HG03135 (cell line): ENCODE measurements around the gene CLEC18C.
"Not testable (repeated sequence)": the region's sequence is repeated elsewhere in the genome, so short reads cannot be mapped to it uniquely, and the experiment has no call there.

Source experiments
- ATAC-seq: cut with Tn5 transposase; IDR thresholded peaks from one replicate; pipeline ENCODE4 v1.9.1; 2021; ENCODE audit warnings: mild to moderate bottlenecking, moderate library complexity; ENCODE audit not compliant: unreplicated experiment

CLEC18C gene

DNA sequence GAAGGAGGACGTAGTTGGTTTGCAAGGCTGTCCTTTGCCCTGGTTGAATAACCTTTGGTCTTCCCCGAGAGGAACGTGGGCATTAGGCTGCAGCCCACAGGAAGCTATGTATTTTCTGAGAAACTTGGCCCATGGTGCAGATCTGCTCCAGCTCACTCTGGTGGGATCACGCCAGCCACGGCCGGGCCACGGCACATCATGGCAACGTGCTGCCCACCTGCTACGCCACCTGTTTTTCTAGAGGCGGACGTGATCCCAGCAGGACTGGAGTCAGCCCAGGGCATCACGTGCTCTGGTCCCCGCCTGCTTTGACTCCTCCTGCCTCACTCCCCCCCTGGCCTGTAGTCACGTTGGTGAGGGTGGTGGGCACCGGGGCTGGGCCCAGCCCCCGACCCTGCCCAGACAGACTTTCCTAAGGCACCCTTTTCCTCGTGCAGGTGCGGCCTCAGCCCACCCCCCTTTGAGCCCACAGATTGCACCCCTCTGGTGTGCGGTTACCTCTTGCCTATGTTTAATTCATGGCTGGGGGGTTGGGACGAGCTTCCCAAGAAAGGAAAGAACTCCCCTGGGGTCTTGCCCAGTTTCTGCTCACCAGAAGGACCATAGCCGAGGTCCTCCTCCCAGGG, at the start of gene CLEC18C:
Gene CLEC18C (plus strand): TSS at position 576 of the 626 bp plus-strand sequence. CDS start 492 bp downstream, outside the sequence.
- ATAC-seq, result not testable (repeated sequence)

DNA sequence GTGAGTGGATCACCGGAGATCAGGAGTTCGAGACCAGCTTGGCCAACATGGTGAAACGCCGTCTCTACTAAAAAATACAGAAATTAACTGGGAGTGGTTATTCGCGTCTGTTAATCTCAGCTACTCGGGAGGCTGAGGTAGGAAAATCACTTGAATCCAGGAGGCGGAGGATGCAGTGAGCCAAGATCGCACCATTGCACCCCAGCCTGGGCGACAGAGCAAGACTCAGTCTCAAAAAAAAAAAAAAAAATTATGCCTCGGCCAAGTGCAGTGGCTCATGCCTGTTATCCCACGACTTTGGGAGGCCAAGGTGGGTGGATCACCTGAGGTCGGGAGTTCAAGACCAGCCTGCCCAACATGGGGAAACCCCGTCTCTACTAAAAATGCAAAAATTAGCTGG, 49.8 kb upstream of the CLEC18C start:
- ATAC-seq, result not testable (repeated sequence)

DNA sequence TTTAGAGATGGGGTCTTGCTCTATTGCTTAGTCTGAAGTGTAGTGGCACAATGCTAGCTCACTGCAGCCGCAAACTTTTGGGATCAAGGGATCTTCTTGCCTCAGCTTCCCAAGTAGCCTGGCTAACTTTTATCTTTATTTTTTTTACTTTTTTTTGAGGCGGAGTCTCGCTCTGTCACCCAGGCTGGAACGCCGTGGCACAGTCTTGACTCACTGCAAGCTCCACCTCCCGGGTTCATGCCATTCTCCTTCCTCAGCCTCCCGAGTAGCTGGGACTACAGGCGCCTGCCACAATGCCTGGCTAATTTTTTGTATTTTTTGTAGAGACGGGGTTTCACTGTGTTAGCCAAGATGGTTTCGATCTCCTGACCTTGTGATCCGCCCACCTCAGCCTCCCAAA, 47.4 kb upstream of the CLEC18C start:
- not testable (repeated sequence) for ATAC-seq

DNA sequence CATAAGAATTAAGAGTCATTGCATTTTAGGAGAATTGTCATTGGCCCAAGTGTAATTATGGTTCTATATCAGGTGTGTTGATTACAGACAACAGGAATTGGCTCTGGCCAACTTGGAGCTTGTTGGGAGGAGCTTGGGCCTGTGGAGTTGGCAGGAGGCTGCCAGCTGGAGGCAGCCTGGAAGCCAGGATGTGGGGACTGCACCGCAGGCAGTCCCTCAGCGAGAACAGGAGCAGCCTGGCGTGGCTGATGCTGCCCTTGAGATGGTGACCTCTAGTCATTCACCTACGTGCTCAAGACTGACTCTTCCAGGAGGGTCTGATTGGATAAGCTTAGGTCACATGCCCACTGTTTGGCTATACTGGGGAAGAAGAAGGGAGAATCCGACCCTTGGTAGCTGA, 45.9 kb upstream of the CLEC18C start:
- ATAC-seq, result not testable (repeated sequence)

DNA sequence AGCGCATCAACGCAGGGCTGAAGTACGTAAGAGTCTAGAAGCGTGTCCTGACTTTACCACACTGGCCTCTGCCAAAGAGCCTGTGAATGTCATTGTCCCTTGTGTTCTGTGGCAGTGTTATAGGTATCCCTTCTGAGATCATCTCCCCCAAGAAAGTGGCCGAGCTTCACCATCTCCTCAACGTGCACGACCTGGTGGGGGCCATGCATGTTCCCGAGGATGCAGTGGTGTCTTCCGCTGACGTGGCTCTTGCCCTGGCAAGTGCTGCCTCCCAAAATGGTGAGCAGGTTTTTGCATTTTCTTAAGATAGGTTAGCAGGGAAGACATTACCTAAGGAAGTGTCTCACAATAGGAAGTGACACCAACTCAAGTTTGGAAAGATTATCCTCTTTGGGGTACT, 44.7 kb upstream of the CLEC18C start:
- ATAC-seq, result not testable (repeated sequence)

DNA sequence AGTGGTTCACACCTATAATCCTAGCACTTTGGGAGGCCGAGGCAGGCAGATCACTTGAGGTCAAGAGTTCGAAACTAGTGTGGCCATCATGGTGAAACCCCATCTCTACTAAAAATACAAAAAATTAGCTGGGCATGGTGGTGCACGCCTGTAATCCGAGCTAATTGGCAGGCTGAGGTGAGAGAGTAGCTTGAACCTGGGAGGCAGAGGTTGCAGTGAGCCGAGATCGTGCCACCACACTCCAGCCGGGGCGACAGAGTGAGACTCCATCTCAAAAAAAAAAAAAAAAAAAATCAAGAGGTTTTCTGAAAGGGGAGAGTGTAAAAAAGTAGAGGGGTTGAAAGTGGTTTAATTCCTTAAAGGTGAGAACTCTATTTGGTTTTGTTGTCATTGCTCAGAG, 37.8 kb upstream of the CLEC18C start:
- not testable (repeated sequence) for ATAC-seq

DNA sequence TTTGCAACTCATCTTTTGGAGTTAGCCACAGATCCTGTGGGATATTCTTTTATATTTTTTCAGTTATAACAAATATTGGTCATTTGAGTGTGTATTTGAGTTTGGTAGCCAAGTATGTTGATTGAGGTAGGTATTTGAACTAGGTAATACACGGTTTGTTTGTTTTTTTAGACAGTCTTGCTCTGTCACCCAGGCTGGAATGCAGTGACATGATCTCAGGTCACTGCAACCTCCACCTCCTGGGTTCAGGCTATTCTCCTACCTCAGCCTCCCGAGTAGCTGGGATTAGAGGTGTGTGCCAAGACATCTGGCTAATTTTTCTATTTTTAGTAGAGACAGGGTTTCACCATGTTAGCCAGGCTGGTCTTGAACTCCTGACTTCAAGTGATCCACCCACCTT, 37.0 kb upstream of the CLEC18C start:
- ATAC-seq, result not testable (repeated sequence)

DNA sequence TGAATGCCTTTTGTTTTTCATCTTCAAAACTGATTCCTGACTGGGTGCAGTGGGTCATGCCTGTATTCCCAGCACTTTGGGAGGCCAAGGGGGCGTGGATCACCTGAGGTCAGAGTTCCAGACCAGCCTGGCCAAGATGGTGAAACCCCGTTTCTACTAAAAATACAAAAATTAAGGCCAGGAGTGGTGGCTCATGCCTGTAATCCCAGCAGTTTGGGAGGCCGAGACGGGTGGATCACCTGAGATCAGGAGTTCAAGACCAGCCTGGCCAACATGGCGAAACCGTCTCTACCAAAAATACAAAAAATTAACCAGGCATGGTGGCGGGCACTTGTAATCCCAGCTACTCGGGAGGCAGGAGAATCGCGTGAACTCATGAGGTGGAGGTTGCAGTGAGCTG, 30.8 kb upstream of the CLEC18C start:
- not testable (repeated sequence) for ATAC-seq

DNA sequence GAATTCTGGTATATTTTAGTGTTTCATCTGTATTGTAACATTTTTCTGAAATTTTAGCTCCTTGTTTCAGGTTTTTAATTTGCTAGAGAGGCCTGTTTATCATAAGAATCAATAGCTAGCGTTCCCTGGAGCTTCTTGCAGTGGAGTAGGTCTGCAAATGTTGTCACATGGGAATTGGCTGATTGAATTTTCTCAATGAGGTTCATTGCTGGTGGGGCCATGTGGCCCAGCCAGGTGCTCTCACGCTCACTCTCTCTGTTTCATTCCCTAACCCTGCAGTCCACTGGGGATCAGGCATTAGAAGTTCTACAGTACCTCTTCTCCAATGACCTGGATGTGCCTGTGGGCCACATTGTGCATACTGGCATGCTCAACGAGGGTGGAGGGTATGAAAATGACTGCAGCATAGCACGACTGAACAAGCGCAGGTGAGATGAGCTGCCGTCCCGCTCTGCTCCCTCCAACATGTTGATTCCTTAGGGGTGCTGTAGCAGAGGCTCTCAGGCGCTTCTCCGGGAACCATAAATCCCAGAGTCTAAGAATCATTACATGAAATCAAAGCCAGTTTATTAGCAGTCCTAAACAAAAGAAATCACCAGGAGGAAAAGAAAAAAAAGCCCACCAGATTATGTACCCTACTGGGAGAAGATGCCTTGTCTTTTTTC, 30.2 kb upstream of the CLEC18C start:
- not testable (repeated sequence) for ATAC-seq

DNA sequence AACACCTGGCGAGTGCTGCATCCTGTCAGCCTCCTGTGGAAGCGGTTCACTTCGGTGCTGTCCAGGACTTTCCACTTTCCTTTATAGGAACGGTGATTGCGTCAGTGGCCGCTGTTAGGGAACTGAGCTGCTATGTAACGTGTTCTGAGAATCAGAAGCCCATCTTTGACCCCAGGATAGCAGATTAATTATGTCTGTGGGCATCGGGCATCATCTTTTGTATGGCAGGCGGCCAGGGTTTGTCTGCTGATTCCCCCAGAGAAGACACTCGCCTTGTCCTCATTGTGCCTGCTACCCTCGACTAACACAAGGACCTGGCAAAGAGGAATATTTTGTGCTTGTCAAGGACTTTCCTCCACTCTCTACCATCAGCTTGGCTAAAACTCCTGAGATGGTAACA, 25.7 kb upstream of the CLEC18C start:
- ATAC-seq, result not testable (repeated sequence)

DNA sequence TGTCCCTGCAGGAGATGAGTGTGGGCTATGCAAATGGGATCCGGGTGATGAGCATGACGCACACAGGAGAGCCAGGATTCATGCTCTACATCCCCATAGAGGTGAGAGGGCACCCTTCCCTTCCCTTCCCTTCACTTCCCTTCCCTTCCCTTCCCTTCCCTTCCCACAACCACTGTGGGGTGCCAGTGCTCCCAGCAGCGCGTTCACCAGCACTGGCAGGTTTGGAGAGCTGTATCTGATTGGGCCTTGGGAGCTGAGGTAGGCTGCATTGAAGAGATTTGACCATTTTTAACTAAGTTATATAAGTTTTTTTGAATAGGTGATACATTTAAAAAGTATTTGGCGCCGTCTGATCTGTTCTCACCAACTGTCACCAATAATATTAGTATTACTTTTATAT, 25.1 kb upstream of the CLEC18C start:
- ATAC-seq, result not testable (repeated sequence)

DNA sequence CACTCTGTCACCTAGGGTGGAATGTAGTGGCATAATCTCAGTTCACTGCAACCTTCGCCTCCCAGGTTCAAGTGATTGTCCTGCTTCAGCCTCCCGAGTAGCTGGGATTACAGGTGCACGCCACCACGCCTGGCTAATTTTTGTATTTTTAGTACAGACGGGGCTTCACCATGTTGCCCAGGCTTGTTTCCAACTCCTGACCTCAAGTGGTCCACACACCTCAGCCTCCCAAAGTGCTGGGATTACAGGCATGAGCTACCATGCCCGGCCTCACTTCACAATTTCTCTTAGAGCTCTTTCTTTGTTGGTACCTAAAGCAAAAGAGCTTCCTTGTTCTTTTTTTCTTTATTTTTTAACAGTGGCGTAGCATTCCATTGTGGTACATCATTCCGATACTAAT, 24.3 kb upstream of the CLEC18C start:
- ATAC-seq, result not testable (repeated sequence)

DNA sequence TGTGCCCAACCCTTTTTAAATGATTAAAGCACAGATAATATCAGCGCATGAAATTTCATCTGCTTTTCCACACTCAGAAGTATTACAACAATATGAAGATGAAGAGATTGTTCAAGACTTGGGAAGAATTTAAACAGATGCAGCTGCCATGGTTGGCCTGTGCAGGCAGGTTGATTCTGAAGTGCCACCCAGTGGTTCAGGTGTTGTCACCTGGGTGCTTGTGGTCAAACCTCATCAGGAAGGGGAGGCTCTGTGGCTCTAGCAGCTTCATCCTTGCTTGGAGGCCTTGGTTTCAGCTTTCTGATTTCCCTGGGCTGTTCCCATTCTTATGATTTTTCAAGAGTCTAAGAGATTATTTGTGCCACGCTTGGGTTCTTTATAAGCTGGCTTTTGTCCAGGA, 22.2 kb upstream of the CLEC18C start:
- ATAC-seq, result no peak

DNA sequence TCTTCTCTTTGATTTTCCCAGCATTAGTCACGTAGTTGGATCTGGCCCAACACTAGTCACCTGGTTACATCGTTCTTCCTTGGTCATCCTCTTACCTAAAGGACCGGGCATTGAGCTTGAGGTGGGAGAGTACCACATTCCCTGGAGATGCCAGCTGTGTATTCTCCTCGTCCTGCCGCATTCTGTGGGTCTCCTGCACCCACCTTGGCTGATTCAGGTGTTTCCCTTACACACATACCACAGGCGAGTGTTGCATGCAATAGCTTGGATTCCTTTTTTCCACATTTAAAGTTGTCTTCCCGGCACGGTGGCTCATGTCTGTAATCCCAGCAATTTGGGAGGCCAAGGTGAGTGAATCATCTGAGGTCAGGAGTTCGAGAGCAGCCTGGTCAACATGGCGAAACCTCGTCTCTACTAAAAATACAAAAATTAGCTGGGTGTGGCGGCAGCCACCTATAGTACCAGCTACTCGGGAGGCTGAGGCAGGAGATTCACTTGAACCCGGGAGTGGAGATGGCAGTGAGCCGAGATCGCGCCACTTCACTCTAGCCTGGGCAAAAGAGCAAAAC, 21.6 kb upstream of the CLEC18C start:
- no peak for ATAC-seq

DNA sequence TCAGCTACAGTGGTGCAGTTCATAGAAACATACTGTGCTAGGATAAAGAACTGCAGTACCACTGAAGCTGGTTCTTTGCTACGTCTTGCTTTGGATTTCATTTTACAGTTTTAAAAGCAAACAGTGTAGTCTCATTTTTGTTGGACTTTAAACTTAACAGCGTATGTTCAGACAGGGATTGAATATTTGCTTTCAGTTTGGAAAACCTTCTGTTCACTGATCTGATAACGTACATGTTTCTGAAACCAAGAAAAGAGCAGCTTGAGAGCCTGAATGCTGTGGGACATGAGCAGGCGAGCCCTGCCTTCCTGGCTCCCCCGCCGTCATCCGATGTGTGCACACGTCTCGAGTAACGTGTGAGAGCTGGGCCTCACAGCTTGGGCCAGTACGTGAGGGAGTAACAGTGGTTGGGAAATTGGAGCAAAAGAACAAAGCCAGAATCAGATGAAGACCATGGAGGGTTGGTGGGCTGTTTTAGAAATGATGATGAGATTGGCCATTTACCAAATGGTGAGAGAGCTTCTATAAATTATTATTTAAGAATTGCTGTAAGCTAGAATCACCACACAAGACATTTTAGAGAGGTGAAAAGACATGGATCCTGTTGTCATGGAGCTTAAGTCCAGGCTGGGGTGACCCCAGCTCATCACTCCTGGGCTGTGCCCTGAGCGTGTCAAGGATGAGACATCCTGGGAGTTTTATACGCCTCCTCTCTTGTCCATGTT, 20.8 kb upstream of the CLEC18C start:
- no peak for ATAC-seq

DNA sequence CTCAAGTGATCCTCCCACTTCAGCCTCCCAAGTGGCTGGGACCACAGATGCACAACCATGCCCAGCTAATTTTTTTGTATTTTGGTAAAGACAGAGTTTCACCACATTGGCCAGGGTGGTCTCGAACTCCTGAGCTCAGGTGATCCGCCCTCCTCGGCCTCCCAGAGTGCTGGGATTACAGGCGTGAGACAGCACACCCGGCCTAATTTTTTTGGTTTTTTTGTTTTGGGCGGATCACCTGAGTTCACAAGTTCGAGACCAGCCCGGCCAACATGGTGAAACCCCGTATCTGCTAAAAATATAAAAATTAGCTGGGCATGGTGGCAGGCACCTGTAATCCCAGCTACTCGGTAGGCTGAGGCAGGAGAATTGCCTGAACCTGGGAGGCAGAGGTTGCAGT, 18.9 kb upstream of the CLEC18C start:
- ATAC-seq, result not testable (repeated sequence)

DNA sequence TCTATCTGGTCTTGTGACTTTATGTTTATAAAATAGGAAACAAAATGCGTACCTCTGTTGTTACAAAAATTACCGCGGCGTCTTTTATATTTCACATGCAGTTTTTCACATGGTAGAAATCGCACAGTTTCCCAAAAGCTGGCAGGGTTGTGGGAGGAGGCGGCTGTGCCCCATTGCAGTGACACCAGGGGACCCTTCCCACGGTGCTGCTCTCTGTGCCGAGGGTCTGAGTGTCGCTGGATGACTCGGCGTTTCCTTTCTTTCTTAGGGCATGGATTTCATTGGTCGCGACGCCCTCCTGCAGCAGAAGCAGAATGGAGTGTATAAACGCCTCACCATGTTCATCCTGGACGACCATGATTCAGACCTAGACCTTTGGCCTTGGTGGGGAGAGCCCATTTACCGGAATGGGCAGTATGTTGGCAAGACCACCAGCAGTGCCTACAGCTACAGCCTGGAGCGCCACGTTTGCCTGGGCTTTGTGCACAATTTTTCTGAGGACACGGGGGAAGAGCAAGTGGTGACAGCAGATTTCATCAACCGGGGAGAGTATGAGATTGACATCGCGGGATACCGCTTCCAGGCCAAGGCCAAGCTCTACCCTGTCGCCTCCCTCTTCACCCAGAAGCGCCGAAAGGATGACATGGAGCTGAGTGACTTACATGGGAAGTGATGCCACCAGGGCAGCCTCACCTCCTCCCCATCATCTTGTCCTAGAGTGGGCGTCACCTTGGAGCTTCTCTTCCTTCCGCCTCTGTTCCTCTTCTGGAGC, 17.2 kb upstream of the CLEC18C start:
- no peak for ATAC-seq

DNA sequence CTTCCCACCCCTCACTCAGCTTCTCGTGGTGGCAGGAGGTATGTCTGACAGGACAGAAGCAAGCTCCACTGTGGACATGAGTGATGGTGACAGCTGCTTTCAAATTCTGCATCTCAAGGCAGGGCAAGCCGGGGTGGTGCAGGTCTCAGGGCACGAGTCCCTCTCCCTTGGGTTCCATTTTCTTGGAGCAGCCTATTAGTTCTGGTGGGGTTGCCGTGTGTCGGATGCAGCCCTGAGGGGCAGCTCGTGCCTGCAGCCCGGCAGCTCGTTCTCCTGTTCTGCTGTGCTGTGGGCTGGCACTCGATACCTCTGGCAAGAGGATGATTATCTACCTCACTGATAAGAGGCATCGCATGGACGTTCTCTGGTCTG, 16.5 kb upstream of the CLEC18C start:
- no peak for ATAC-seq

DNA sequence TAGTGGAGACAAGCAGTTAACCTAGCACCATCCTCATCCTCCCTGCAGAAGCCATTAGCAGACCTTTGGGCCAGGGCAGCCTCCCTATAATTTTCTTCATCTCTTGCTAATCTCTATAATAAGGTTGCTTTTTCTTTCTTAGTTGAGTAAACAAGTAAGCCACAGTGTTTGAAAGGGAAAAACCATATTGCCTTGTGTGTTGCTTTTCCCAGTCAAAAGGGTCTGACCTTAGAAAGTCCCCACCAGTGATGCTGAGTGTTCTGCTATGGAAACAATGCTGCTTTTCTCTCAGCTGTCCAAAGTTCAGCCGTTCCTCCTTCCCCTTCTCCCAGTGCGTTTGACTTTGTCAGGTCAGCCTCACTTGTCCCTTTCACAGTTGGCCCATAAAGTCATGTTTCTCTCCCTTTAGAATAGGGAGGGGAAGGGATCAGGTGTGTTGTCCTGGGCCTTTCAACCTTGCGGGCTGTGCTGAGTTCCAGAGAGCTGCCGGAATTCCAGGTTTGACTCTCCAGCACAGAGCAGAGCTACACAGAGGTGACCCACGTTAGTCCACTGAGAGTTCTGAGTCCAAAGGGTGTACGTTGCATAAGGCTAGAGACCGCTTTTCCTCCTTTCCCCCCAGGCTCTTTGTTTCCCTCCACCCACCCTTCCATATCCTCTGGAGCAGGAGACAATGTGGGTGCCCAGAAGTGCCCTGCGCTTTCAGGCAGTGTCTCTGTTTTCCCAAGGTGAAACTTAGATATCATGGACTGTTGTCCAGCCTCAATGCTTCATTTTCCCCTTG, 15.9 kb upstream of the CLEC18C start:
- no peak for ATAC-seq

DNA sequence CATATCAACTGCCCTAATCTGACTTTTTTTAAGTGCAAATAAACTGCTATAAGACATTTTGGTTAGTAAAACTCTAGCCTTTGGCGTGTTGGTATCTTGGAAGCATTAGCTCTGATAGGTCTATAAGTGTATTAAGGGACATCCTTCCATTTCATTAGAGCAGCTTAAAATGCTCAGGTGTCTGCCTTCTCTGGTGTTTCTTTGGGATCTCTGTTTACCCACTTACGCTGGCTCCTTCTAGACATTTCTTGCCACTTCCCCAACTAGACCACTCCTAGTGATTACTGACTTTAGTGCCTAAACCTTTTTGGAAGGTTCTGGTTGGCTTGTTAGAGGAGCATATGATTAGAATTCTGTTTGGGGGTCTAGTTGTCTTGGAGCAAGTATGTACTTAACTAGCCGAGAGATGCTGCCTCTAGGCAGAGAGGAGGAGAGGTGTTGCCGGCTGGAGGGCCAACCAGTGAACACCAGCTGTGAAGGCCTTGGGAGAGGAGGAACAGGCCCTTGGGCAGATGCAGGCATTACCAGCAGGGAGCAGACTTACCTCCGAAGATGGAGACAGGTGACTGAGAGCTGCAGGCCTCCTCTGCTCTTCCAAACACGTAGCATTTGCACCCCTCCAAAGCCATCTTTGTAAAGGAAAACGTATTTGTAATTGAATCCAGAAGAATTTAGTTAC, 15.2 kb upstream of the CLEC18C start:
- ATAC-seq, result no peak
